Activated naive CD8-positive, alpha-beta T cell treated with anti-CD3 and anti-CD28 coated beads, Interleukin-2, amount 10 ng/mL, durations not matched to agents 7 days and 5 days (primary cell): ENCODE measurements around the gene PRAC2. TPM values are rescaled to one million over a fixed set of nuclear protein-coding genes. Genes with fewer than 3 reads are reported as not detected.
A peak's percentile ranks its signal among the peaks of the same experiment; 100 is the strongest.

ENCODE experiments used
- ATAC-seq: fragments of 150-1000 bp; cut with Tn5 transposase; one replicate; pipeline ENCODE4 v1.10.0; 2021; ENCODE audit warnings: low read depth, moderate library complexity
- POLR2A ChIA-PET: fragments of 350-600 bp; sonication (Branson Sonifier 250); formaldehyde crosslinking; loops from one replicate; lab custom pipeline; 2021; ENCODE audit warnings: antibody characterized with exemption; lab: Charles Lee
- DNase-seq: peaks from one replicate; pipeline ENCODE4 v3.0.0; 2021
- H3K27ac Mint-ChIP-seq: one replicate; pipeline ENCODE4 v1.8.0; 2022; ENCODE audit warnings: mild to moderate bottlenecking, mixed read lengths
- H3K27me3 Mint-ChIP-seq: one replicate; pipeline ENCODE4 v1.8.0; 2022; ENCODE audit warnings: mild to moderate bottlenecking, moderate library complexity, mixed read lengths
- H3K36me3 Mint-ChIP-seq: one replicate; pipeline ENCODE4 v1.8.0; 2021; ENCODE audit warnings: mild to moderate bottlenecking, mixed read lengths
- H3K4me1 Mint-ChIP-seq: one replicate; pipeline ENCODE4 v1.8.0; 2021; ENCODE audit warnings: mixed read lengths
- H3K4me3 Mint-ChIP-seq: one replicate; pipeline ENCODE4 v1.8.0; 2022; ENCODE audit warnings: mild to moderate bottlenecking, moderate library complexity, mixed read lengths
- H3K9me3 Mint-ChIP-seq: one replicate; pipeline ENCODE4 v1.8.0; 2021; ENCODE audit warnings: mixed read lengths
- total RNA-seq, 2 experiments: library from RNA; stranded (reverse); gene quantifications; one replicate each; pipeline ENCODE4 v1.2.3, GENCODE V29; 2021

PRAC2 gene
- total RNA-seq, 2 experiments from 2014 or later: not detected

GRCh38 chr17:48724251-48725003, 1.4 kb downstream of the PRAC2 start:
- POLR2A ChIA-PET: interaction anchor here (1.0 to 1.2 kb wide), 2 partner anchors 88 to 154 kb away, joined by 4 read pairs; no protein-coding TSS in a partner anchor
- ATAC-seq: peak; percentile 65
- H3K27ac Mint-ChIP-seq: no peak overlapping the region
- no peaks in the 10 kb centered on the region for H3K36me3 Mint-ChIP-seq
- H3K4me1 Mint-ChIP-seq: peaks cover 27% of the 10 kb centered on the region
- H3K4me3 Mint-ChIP-seq: peak overlapping the region; percentile 60
- peak; percentile 84 for DNase-seq
- no peaks in the 10 kb centered on the region for H3K9me3 Mint-ChIP-seq
- H3K27me3 Mint-ChIP-seq: peaks cover 97% of the 10 kb centered on the region

DNA sequence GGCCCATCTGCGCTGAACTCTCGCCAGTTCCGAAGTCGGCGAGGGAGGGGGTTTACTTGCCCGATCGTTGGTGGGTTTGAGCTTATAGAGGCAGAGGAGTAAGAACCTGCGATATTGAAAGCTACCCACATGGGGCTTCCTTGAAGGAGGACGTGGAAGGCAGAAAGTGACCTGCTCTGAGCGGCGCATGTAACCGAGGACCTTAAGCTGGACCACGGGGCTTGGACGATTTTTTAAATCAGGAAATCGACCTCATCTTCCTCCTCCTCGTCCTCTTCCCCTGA, 2.0 kb downstream of the PRAC2 start:
- Mint-ChIP-seq H3K27ac (no peak overlapping the region), H3K4me1 (peaks cover 27% of the 10 kb centered on the region)
- POLR2A ChIA-PET: interaction anchor here (0.6 kb wide), 1 partner anchor 501 kb away, joined by 6 read pairs; no protein-coding TSS in a partner anchor

GRCh38 chr17:48725288-48726064, 2.5 kb downstream of the PRAC2 start:
- H3K4me3 Mint-ChIP-seq: peak overlapping the region; percentile 21
- peaks cover 25% of the 10 kb centered on the region for H3K4me1 Mint-ChIP-seq
- no peak overlapping the region for H3K27ac Mint-ChIP-seq
- POLR2A ChIA-PET: interaction anchor here (0.6 to 1.0 kb wide), 3 partner anchors 18 to 501 kb away, joined by 3 to 6 read pairs (median 4); no protein-coding TSS in a partner anchor
- no peaks in the 10 kb centered on the region for H3K9me3 Mint-ChIP-seq
- DNase-seq (no peak), ATAC-seq (no peak)
- H3K36me3 Mint-ChIP-seq: no peaks in the 10 kb centered on the region
- peaks cover 98% of the 10 kb centered on the region for H3K27me3 Mint-ChIP-seq

More for the DNA sequence above, 2.0 kb downstream of the PRAC2 start:
- ATAC-seq: no peak
- H3K27me3 Mint-ChIP-seq: peaks cover 98% of the 10 kb centered on the region
- no peaks in the 10 kb centered on the region for H3K36me3 Mint-ChIP-seq
- peak overlapping the region; percentile 21 for H3K4me3 Mint-ChIP-seq
- no peaks in the 10 kb centered on the region for H3K9me3 Mint-ChIP-seq
- peak; percentile 44 for DNase-seq

- no peak overlapping the region for H3K27ac Mint-ChIP-seq
- DNase-seq: no peak
- ATAC-seq: no peak
- peaks cover 21% of the 10 kb centered on the region for H3K4me1 Mint-ChIP-seq
- H3K36me3 Mint-ChIP-seq: no peaks in the 10 kb centered on the region
- POLR2A ChIA-PET: interaction anchor here (0.6 to 1.0 kb wide), 2 partner anchors 18 to 56 kb away, joined by 3 to 4 read pairs; no protein-coding TSS in a partner anchor
- no peak overlapping the region for H3K4me3 Mint-ChIP-seq
- peaks cover 98% of the 10 kb centered on the region for H3K27me3 Mint-ChIP-seq
- no peaks in the 10 kb centered on the region for H3K9me3 Mint-ChIP-seq
Observed at GRCh38 chr17:48726114-48726915, 3.3 kb downstream of the PRAC2 start.

- POLR2A ChIA-PET: no interaction called here
- Mint-ChIP-seq H3K27me3 (peaks cover 99% of the 10 kb centered on the region), H3K9me3 (no peaks in the 10 kb centered on the region), H3K36me3 (no peaks in the 10 kb centered on the region), H3K27ac (no peak overlapping the region), H3K4me3 (no peak overlapping the region), H3K4me1 (peaks cover 21% of the 10 kb centered on the region)
- DNase-seq: no peak
- ATAC-seq: no peak
Observed at GRCh38 chr17:48726916-48727286, 3.9 kb downstream of the PRAC2 start.

- Mint-ChIP-seq H3K4me3 (no peak overlapping the region), H3K27ac (no peak overlapping the region), H3K36me3 (no peaks in the 10 kb centered on the region), H3K27me3 (peaks cover 99% of the 10 kb centered on the region), H3K9me3 (no peaks in the 10 kb centered on the region), H3K4me1 (peaks cover 20% of the 10 kb centered on the region)
- POLR2A ChIA-PET: no interaction called here
- DNase-seq: no peak
- no peak for ATAC-seq
Observed at GRCh38 chr17:48727415-48728175, 4.6 kb downstream of the PRAC2 start.

- ATAC-seq (no peak), DNase-seq (no peak)
- Mint-ChIP-seq H3K9me3 (no peaks in the 10 kb centered on the region), H3K27me3 (peaks cover 97% of the 10 kb centered on the region), H3K36me3 (peaks cover under 1% of the 10 kb centered on the region), H3K4me3 (peak within 1 kb of the TSS; percentile 55), H3K27ac (no peak within 1 kb of the TSS), H3K4me1 (peaks cover 18% of the 10 kb centered on the region)
- POLR2A ChIA-PET: no interaction called here
Observed at GRCh38 chr17:48728232-48729231, 5.5 kb downstream of the PRAC2 start, which contains the start of gene HOXB13. HOXB13 (minus strand) TSS chr17:48728750; CDS start chr17:48728593, 157 bp downstream.

DNA sequence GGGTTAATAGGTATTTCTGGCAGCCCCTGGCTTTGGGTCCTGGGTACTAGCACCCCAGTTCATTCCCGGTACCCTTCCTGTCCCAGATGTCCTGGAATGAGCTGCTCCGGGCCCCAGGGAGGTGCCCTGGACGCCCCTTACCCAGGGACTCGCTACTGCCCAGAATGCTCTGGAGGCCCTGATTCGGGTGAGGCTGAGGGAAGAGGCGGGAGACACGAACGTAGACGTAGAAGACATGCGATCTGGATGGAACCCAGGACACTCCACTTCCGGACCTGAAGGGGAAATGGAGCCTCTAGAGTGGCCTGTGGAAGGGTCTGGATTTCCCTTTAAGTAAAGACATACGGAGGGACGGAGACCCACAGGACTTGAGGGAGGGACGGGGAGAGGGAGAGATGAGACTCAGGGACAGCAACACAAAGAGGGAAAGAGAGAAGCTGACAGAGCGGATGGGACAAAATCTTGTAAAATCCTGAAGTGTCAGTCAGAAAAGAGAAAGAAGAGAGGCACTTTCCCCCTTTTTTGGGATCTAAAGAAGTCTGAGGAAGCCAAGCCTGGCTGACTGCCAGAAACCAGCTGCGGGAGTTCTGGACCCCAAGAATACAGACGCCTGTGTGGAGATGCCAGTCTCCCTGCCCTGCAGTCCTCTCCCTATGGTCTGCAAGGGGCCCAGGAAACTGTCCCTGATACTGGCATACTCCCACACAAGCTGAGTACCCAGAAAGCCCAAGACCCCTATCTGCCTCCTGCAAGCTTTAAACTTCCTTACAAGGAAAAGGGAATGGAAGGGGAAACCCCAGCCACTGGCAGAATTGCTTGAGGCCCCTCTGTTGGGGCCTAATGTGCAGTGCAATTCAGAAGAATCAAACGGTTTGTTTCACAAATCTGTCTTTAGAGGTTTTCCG, 6.6 kb downstream of the PRAC2 start:
- no peaks in the 10 kb centered on the region for H3K9me3 Mint-ChIP-seq
- peaks cover 2% of the 10 kb centered on the region for H3K36me3 Mint-ChIP-seq
- peaks cover 12% of the 10 kb centered on the region for H3K4me1 Mint-ChIP-seq
- no peak for DNase-seq
- POLR2A ChIA-PET: no interaction called here
- ATAC-seq: no peak
- no peak overlapping the region for H3K27ac Mint-ChIP-seq
- H3K27me3 Mint-ChIP-seq: peaks cover 97% of the 10 kb centered on the region
- H3K4me3 Mint-ChIP-seq: no peak overlapping the region

- peaks cover 97% of the 10 kb centered on the region for H3K27me3 Mint-ChIP-seq
- POLR2A ChIA-PET: no interaction called here
- no peaks in the 10 kb centered on the region for H3K9me3 Mint-ChIP-seq
- H3K36me3 Mint-ChIP-seq: peaks cover 2% of the 10 kb centered on the region
- DNase-seq: no peak
- H3K4me1 Mint-ChIP-seq: peaks cover 12% of the 10 kb centered on the region
- no peak overlapping the region for H3K4me3 Mint-ChIP-seq
- H3K27ac Mint-ChIP-seq: no peak overlapping the region
- no peak for ATAC-seq
Observed at GRCh38 chr17:48730240-48730550, 7.2 kb downstream of the PRAC2 start.

- ATAC-seq (no peak), DNase-seq (no peak)
- H3K36me3 Mint-ChIP-seq: peaks cover 2% of the 10 kb centered on the region
- H3K27ac Mint-ChIP-seq: no peak overlapping the region
- H3K4me3 Mint-ChIP-seq: no peak overlapping the region
- H3K4me1 Mint-ChIP-seq: peaks cover 12% of the 10 kb centered on the region
- H3K9me3 Mint-ChIP-seq: no peaks in the 10 kb centered on the region
- POLR2A ChIA-PET: interaction anchor here (0.6 kb wide), 1 partner anchor 120 kb away, joined by 4 read pairs; no protein-coding TSS in a partner anchor
- H3K27me3 Mint-ChIP-seq: peaks cover 97% of the 10 kb centered on the region
Observed at GRCh38 chr17:48731355-48731754, 8.4 kb downstream of the PRAC2 start.
